Measurements from ENCODE around the gene MYG1.

Gene MYG1

DNA sequence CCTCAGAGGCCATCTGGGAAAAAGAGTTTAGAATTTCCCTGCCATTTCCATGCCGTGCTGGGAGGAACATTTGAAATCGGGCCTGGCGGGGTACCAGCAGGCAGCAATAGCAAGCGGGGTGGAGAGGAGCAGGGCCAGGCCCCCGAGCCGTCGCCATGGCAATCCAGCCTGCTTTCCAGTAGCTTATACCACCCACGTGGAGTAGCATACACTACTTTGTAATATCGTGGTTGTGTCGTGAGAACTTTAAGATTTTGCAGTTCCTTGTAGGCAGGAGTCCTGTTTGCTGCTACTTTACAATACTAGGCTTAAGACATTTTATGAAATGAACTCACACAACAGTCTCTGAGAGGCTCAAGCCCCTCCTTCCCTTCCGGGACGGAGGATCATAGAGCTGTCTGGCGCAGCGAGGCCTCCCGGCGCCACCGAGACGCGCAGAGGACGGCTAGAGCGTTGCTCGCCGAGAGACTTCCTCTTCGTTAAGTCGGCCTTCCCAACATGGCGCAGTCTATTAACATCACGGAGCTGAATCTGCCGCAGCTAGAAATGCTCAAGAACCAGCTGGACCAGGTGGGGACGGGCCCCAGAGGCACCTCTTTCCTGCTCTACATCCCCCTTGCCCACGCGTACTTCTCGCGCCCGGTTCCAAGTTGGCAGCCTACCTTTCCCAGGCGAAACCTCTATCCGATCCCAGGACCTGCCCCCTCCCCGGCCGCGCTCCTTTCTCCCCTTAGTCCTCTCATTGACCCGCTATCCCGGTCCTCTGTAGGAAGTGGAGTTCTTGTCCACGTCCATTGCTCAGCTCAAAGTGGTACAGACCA lies 4.2 kb upstream of the MYG1 start, which contains the start of gene PFDN5 (continued):
- TF ChIP-seq, protein P1, sequence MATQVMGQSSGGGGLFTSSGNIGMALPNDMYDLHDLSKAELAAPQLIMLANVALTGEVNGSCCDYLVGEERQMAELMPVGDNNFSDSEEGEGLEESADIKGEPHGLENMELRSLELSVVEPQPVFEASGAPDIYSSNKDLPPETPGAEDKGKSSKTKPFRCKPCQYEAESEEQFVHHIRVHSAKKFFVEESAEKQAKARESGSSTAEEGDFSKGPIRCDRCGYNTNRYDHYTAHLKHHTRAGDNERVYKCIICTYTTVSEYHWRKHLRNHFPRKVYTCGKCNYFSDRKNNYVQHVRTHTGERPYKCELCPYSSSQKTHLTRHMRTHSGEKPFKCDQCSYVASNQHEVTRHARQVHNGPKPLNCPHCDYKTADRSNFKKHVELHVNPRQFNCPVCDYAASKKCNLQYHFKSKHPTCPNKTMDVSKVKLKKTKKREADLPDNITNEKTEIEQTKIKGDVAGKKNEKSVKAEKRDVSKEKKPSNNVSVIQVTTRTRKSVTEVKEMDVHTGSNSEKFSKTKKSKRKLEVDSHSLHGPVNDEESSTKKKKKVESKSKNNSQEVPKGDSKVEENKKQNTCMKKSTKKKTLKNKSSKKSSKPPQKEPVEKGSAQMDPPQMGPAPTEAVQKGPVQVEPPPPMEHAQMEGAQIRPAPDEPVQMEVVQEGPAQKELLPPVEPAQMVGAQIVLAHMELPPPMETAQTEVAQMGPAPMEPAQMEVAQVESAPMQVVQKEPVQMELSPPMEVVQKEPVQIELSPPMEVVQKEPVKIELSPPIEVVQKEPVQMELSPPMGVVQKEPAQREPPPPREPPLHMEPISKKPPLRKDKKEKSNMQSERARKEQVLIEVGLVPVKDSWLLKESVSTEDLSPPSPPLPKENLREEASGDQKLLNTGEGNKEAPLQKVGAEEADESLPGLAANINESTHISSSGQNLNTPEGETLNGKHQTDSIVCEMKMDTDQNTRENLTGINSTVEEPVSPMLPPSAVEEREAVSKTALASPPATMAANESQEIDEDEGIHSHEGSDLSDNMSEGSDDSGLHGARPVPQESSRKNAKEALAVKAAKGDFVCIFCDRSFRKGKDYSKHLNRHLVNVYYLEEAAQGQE (tag by site-specific recombination; IDR thresholded peaks at IDR 0.05): 0 out of 2 replicates have a peak, but pooled peaks have one; percentile 19
- TF ChIP-seq SP7 (tag by site-specific recombination; IDR thresholded peaks at IDR 0.05): peak; percentile 79
- TF ChIP-seq, protein P2, sequence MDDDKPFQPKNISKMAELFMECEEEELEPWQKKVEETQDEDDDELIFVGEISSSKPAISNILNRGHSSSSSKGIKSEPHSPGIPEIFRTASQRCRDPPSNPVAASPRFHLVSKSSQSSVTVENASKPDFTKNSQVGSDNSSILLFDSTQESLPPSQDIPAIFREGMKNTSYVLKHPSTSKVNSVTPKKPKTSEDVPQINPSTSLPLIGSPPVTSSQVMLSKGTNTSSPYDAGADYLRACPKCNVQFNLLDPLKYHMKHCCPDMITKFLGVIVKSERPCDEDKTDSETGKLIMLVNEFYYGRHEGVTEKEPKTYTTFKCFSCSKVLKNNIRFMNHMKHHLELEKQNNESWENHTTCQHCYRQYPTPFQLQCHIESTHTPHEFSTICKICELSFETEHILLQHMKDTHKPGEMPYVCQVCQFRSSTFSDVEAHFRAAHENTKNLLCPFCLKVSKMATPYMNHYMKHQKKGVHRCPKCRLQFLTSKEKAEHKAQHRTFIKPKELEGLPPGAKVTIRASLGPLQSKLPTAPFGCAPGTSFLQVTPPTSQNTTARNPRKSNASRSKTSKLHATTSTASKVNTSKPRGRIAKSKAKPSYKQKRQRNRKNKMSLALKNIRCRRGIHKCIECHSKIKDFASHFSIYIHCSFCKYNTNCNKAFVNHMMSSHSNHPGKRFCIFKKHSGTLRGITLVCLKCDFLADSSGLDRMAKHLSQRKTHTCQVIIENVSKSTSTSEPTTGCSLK (tag by site-specific recombination; IDR thresholded peaks at IDR 0.05): no peak
- TF ChIP-seq KLF1 (tag by site-specific recombination; IDR thresholded peaks at IDR 0.05): no peak
- TF ChIP-seq, protein P3, sequence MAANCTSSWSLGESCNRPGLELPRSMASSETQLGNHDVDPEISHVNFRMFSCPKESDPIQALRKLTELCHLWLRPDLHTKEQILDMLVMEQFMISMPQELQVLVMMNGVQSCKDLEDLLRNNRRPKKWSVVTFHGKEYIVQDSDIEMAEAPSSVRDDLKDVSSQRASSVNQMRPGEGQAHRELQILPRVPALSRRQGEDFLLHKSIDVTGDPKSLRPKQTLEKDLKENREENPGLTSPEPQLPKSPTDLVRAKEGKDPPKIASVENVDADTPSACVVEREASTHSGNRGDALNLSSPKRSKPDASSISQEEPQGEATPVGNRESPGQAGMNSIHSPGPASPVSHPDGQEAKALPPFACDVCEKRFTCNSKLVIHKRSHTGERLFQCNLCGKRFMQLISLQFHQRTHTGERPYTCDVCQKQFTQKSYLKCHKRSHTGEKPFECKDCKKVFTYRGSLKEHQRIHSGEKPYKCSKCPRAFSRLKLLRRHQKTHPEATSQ (tag by site-specific recombination; IDR thresholded peaks at IDR 0.05): no peak
- TF ChIP-seq SCRT2 (tag by site-specific recombination; IDR thresholded peaks at IDR 0.05): no peak
- TF ChIP-seq, protein P4, sequence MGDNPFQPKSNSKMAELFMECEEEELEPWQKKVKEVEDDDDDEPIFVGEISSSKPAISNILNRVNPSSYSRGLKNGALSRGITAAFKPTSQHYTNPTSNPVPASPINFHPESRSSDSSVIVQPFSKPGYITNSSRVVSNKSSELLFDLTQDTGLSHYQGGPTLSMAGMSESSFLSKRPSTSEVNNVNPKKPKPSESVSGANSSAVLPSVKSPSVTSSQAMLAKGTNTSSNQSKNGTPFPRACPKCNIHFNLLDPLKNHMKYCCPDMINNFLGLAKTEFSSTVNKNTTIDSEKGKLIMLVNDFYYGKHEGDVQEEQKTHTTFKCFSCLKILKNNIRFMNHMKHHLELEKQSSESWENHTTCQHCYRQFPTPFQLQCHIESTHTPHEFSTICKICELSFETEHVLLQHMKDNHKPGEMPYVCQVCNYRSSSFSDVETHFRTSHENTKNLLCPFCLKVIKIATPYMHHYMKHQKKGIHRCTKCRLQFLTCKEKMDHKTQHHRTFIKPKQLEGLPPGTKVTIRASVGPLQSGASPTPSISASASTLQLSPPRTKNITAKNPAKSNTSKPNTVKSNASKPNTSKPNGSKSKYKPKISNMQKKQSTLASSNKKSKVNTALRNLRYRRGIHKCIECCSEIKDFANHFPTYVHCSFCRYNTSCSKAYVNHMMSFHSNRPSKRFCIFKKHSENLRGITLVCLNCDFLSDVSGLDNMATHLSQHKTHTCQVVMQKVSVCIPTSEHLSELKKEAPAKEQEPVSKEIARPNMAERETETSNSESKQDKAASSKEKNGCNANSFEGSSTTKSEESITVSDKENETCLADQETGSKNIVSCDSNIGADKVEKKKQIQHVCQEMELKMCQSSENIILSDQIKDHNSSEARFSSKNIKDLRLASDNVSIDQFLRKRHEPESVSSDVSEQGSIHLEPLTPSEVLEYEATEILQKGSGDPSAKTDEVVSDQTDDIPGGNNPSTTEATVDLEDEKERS (tag by site-specific recombination; IDR thresholded peaks at IDR 0.05): no peak
- no peak for TF ChIP-seq GLI2 (tag by site-specific recombination; IDR thresholded peaks at IDR 0.05; ENCODE audit: borderline replicate concordance, low read depth)
- TF ChIP-seq ZNF624 (tag by site-specific recombination; IDR thresholded peaks at IDR 0.05): no peak
- TF ChIP-seq ZNF16 (tag by site-specific recombination; IDR thresholded peaks at IDR 0.05; ENCODE audit: low read depth): no peak
- no peak for TF ChIP-seq SALL2 (tag by site-specific recombination; IDR thresholded peaks at IDR 0.05; ENCODE audit: borderline replicate concordance)
- TF ChIP-seq ZNF530 (tag by site-specific recombination; IDR thresholded peaks at IDR 0.05; ENCODE audit: low read depth): no peak
- peak; percentile 85; the same call in 1 of the 2 replicates for TF ChIP-seq TRIM28 (IDR thresholded peaks at IDR 0.05; ENCODE audit: borderline replicate concordance, low read length)
- TF ChIP-seq ZFP69B (tag by site-specific recombination; IDR thresholded peaks at IDR 0.05): peak; percentile 94
- TF ChIP-seq ZNF157 (tag by site-specific recombination; IDR thresholded peaks at IDR 0.05): no peak
- TF ChIP-seq ZNF501 (tag by site-specific recombination; IDR thresholded peaks at IDR 0.05): peak; percentile 93
- no peak for TF ChIP-seq ZNF112 (tag by site-specific recombination; IDR thresholded peaks at IDR 0.05)
- TF ChIP-seq, protein P5, sequence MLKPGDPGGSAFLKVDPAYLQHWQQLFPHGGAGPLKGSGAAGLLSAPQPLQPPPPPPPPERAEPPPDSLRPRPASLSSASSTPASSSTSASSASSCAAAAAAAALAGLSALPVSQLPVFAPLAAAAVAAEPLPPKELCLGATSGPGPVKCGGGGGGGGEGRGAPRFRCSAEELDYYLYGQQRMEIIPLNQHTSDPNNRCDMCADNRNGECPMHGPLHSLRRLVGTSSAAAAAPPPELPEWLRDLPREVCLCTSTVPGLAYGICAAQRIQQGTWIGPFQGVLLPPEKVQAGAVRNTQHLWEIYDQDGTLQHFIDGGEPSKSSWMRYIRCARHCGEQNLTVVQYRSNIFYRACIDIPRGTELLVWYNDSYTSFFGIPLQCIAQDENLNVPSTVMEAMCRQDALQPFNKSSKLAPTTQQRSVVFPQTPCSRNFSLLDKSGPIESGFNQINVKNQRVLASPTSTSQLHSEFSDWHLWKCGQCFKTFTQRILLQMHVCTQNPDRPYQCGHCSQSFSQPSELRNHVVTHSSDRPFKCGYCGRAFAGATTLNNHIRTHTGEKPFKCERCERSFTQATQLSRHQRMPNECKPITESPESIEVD (tag by site-specific recombination; IDR thresholded peaks at IDR 0.05): no peak
- peak; percentile 47; the same call in 1 of the 2 replicates for TF ChIP-seq ZNF394 (tag by site-specific recombination; IDR thresholded peaks at IDR 0.05; ENCODE audit: borderline replicate concordance)
- TF ChIP-seq, protein P6, sequence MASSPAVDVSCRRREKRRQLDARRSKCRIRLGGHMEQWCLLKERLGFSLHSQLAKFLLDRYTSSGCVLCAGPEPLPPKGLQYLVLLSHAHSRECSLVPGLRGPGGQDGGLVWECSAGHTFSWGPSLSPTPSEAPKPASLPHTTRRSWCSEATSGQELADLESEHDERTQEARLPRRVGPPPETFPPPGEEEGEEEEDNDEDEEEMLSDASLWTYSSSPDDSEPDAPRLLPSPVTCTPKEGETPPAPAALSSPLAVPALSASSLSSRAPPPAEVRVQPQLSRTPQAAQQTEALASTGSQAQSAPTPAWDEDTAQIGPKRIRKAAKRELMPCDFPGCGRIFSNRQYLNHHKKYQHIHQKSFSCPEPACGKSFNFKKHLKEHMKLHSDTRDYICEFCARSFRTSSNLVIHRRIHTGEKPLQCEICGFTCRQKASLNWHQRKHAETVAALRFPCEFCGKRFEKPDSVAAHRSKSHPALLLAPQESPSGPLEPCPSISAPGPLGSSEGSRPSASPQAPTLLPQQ (tag by site-specific recombination; IDR thresholded peaks at IDR 0.05): peak; percentile 97
- TF ChIP-seq ZNF544 (tag by site-specific recombination; IDR thresholded peaks at IDR 0.05): no peak
- TF ChIP-seq, protein P7, sequence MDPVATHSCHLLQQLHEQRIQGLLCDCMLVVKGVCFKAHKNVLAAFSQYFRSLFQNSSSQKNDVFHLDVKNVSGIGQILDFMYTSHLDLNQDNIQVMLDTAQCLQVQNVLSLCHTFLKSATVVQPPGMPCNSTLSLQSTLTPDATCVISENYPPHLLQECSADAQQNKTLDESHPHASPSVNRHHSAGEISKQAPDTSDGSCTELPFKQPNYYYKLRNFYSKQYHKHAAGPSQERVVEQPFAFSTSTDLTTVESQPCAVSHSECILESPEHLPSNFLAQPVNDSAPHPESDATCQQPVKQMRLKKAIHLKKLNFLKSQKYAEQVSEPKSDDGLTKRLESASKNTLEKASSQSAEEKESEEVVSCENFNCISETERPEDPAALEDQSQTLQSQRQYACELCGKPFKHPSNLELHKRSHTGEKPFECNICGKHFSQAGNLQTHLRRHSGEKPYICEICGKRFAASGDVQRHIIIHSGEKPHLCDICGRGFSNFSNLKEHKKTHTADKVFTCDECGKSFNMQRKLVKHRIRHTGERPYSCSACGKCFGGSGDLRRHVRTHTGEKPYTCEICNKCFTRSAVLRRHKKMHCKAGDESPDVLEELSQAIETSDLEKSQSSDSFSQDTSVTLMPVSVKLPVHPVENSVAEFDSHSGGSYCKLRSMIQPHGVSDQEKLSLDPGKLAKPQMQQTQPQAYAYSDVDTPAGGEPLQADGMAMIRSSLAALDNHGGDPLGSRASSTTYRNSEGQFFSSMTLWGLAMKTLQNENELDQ (tag by site-specific recombination; IDR thresholded peaks at IDR 0.05; ENCODE audit: low read depth): no peak

Data from HEK293 (cell line).